ENCODE data around the gene NSG1. TPM values are rescaled to one million over a fixed set of nuclear protein-coding genes. Genes with fewer than 3 reads are reported as not detected.
"Not testable (repeated sequence)": the region's sequence is repeated elsewhere in the genome, so short reads cannot be mapped to it uniquely, and the experiment has no call there.

NSG1 gene
- total RNA-seq, 1 donor from 2014 or later, result 2.6 TPM

DNA sequence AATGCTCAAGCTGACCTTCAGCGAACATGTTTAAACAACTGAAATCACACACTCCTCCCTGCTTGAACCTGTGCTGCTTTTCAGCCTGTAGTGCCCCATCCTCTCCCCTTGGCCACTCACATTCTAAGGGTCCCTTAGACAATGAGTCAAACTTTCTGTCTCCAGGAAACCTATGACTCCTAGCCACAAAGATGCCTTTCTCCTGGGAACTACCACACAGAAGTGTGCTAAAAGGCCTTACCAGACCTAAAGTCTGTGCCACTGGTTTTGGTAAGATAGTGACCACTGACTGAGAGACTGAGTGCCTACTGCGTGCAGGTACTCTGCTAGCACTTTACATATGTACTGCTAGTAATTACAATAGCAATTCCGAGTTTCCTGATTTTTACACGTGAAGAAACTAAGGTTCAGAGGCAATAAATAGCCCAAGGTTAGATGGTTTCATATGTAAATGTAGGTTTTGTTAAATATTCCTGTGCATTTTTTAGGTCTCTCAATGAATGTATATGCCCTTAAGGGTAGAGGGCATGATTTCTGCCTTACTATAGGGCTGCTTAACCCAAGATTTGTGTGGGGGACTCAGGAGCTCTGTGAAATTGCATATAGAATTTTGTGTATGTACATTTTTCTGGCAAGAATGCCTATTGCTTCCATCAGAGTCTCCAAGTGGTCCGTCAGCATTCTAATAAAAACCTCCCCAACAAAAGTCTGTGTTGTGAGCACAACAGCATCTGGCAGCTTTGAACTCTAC is 71.1 kb downstream of the NSG1 start:
- no peak for DNase-seq (ENCODE audit: low spot score)
- intact Hi-C loops (cut with DNase I), result no loop called here

DNA sequence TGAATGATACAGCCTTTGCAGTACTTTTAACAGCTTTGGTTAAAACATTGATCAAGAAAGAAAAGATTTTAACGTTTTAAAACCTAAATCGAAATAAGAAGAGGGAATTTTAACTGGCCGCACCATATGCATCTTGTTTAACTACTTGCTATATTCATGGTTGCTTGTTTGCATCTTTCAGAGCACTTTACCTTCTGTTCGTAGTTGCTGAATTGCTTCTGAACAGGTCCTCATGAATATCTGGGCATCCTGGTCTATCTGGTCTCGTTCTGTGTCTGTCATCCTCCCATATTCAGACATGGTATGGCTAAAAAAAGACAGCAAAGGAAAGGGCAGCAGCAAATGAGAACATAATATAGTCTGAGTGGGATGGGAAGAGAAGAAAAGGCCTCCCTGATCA is 72.3 kb downstream of the NSG1 start:
- intact Hi-C loops (cut with DNase I), result no loop called here
- no peak for DNase-seq (ENCODE audit: low spot score)

DNA sequence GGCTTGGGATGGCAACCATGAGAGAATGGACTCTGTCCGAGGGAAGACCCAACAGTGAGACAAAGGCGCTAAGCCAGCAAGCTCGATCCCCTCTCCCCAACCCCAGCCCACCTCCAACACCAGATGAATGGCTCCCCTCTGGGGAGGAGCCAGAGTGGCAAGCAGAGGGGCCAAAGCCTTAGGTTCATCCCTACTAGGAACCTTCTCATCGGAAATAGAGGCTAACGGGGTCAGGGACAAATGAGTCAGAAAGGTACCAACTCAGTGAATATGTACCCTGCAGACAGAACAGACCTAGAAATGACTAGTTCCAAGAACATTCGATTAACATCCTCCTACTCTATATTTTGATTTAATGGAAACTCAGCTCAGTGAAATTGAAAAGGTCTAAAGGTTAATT is 73.9 kb downstream of the NSG1 start:
- intact Hi-C loops (cut with DNase I), result no loop called here
- no peak for DNase-seq (ENCODE audit: low spot score)

- no peak for DNase-seq (ENCODE audit: low spot score)
- intact Hi-C loops (cut with DNase I), result no loop called here
Measured at GRCh38 chr4:4461178-4461577, 74.3 kb downstream of the NSG1 start.

DNA sequence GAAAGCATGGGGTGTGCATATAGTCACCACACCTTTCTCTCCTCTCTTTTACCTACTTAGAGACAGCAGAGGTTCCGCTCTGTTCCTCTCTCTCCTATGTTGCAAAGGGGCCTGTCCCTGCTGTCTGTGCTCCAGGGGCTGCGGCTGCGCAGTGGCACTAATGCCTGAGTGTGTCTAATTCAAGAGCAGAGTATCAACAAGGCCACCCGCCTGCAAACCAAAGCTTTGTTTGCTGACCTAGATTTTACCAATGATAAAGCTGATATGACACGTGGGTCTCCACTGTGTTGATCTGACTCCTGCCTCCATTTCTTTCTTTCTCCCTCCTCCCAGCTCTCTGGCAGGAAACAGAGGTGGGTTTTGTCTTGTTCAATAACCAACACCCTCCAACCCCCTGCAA is 74.9 kb downstream of the NSG1 start:
- intact Hi-C loops (cut with DNase I), result no loop called here
- DNase-seq (ENCODE audit: low spot score), result no peak

DNA sequence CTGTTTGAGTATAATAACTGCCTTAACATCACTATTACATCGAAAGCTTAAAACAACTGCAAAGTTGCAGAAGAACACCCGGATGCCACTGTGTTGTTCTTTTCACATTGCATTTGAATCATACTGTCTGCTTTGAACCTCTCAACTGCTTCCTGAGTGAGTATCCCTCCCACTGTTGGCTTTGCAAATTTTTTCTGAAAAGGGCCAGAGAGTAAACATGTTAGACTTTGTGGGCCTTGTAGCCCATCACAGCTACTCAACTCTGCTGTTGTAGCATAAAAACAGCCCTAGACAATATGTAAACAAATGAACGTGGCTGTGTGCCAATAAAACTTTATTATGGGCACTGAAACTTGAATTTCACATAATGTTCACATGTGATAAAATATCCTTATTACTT is 76.1 kb downstream of the NSG1 start:
- no peak for DNase-seq (ENCODE audit: low spot score)
- intact Hi-C loops (cut with DNase I), result no loop called here

DNA sequence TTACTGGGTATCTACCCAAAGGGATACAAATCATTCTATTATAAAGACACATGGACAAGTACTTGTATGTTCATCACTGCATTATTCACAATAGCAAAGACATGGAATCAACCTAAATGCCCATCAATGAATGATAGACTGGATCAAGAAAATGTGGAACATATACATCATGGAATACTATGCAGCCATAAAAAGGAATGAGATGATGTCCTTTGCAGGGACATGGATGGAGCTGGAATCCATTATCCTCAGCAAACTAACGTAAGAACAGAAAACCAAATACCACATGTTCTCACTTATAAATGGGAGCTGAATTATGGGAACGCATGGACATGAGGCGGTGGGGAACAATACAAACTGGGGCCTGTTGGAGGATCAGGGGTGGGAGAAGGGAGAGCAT is 78.3 kb downstream of the NSG1 start:
- intact Hi-C loops (cut with DNase I); DNase-seq (ENCODE audit: low spot score): not testable (repeated sequence)

Other genes starting within 250 kb of the NSG1 start
- gene OTOP1, start 160.2 kb upstream of the NSG1 start, total RNA-seq, result not detected
- gene TMEM128, start 138.9 kb upstream of the NSG1 start, total RNA-seq, result 12.4 TPM
- 21.2 TPM for gene LYAR, start 96.9 kb upstream of the NSG1 start, total RNA-seq
- gene ZBTB49, start 96.9 kb upstream of the NSG1 start, total RNA-seq, result 7.7 TPM
- gene STX18, start 154.9 kb downstream of the NSG1 start, total RNA-seq, result 17.2 TPM